Right forelimb (tissue), 1 donor: ENCODE results near the gene HHATL.

Experiments
- DNase-seq: peaks from one replicate; pipeline ENCODE4 v3.0.0-alpha.2; 2018

The HHATL gene

GRCh38 chr3:42702066-42702951, at the start of gene HHATL:
Gene HHATL, minus strand, starts transcription at chr3:42702798. Its CDS starts 1,972 bp downstream, at chr3:42700826.
- no peak for DNase-seq

GRCh38 chr3:42751609-42752008, 49.0 kb upstream of the HHATL start:
- no peak for DNase-seq

- DNase-seq, result peak; percentile 15
These were observed 48.2 kb upstream of the HHATL start for GRCh38 chr3:42750834-42751233.

- DNase-seq, result no peak
These were observed 47.2 kb upstream of the HHATL start for GRCh38 chr3:42749753-42750231.

- no peak for DNase-seq
These were observed 46.6 kb upstream of the HHATL start for GRCh38 chr3:42749025-42749752.

GRCh38 chr3:42747581-42747980, 45.0 kb upstream of the HHATL start:
- DNase-seq, result no peak

GRCh38 chr3:42746455-42747450, 44.2 kb upstream of the HHATL start:
- DNase-seq, result no peak

- no peak for DNase-seq
These were observed 43.3 kb upstream of the HHATL start for GRCh38 chr3:42745776-42746454.

- DNase-seq, result no peak
These were observed 42.7 kb upstream of the HHATL start for GRCh38 chr3:42745291-42745745.

GRCh38 chr3:42743204-42743995, 40.8 kb upstream of the HHATL start:
- DNase-seq, result no peak

GRCh38 chr3:42742688-42743087, 40.1 kb upstream of the HHATL start:
- DNase-seq, result peak; percentile 2

- peak; percentile 3 for DNase-seq
These were observed 39.7 kb upstream of the HHATL start for GRCh38 chr3:42742259-42742658.

- DNase-seq, result no peak
These were observed 39.2 kb upstream of the HHATL start for GRCh38 chr3:42741796-42742195.

- DNase-seq, result no peak
These were observed 37.0 kb upstream of the HHATL start for GRCh38 chr3:42739401-42740158.

GRCh38 chr3:42736531-42736930, 33.9 kb upstream of the HHATL start:
- DNase-seq, result no peak

- DNase-seq, result no peak
These were observed 33.5 kb upstream of the HHATL start for GRCh38 chr3:42736081-42736480.

- no peak for DNase-seq
These were observed 33.0 kb upstream of the HHATL start for GRCh38 chr3:42735615-42736014.

- no peak for DNase-seq
These were observed 32.4 kb upstream of the HHATL start for GRCh38 chr3:42735019-42735418.

GRCh38 chr3:42734263-42734860, 31.8 kb upstream of the HHATL start:
- no peak for DNase-seq
